Neural crest cell (in vitro differentiated cells): Measurements from ENCODE around the gene PRR35. TPM values are rescaled to one million over a fixed set of nuclear protein-coding genes. Genes with fewer than 3 reads are reported as not detected.

Experiments used
- DNase-seq: peaks from one replicate; pipeline ENCODE4 v3.0.0; 2021; ENCODE audit warnings: low read depth, mixed read lengths, low spot score
- H3K27ac Mint-ChIP-seq: one replicate; pipeline ENCODE4 v1.8.0; 2021; ENCODE audit warnings: mild to moderate bottlenecking, mixed read lengths; ENCODE audit not compliant: unreplicated experiment
- H3K27me3 Mint-ChIP-seq: 2 replicates; pipeline ENCODE4 v1.8.0; 2021; ENCODE audit warnings: low read depth, mild to moderate bottlenecking, mixed read lengths
- H3K36me3 Mint-ChIP-seq: 2 replicates; pipeline ENCODE4 v1.8.0; 2021; ENCODE audit warnings: low read depth, mild to moderate bottlenecking, mixed read lengths
- H3K4me1 Mint-ChIP-seq: 2 replicates; pipeline ENCODE4 v1.8.0; 2021; ENCODE audit warnings: mixed read lengths
- H3K4me3 Mint-ChIP-seq: one replicate; pipeline ENCODE4 v1.8.0; 2021; ENCODE audit warnings: mild to moderate bottlenecking, mixed read lengths
- H3K9me3 Mint-ChIP-seq: 2 replicates; pipeline ENCODE4 v1.8.0; 2021; ENCODE audit warnings: mixed read lengths
- CTCF ChIP-seq: fragments of 200-600 bp; sonication (generic); conservative IDR thresholded peaks from 2 replicates; pipeline ENCODE4 v1.5.0; 2021; ENCODE audit warnings: antibody characterized with exemption, mild to moderate bottlenecking
- total RNA-seq: library from RNA; stranded (reverse); gene quantifications from 2 replicates; pipeline ENCODE4 v1.2.1, GENCODE V29; 2021

PRR35 gene
- total RNA-seq, 1 donor from 2014 or later, result not detected

DNA sequence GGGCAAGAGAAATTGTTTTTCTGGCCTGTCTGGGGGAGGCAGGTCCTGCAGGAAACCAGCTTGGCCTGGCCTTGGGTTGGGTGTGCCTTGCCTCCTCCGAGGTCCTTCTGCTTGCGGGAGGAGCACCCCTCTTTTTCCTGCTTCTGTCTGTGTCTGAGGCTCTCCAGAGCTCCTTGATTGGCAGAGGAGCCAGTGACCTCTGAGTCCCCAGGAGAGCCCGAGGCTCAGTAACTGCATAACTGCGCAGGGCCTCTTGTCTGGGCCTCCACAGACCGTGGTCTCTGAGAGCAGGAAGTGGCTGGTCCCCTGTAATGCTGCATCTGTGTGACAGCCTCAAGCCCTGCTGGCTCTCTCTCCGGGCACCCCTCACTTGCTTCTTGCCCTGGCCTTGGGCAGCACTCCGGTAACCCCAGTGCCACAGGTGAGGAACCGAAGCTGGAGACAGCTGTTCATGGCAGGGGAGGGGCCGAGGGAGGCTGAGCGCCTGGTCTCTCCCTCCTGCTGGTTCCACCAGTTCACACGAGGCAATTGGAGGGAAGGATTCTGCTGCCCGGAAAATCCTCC, 31.1 kb upstream of the PRR35 start:
- Mint-ChIP-seq H3K4me3 (peak overlapping the region; percentile 92), H3K4me1 (peaks cover 26% of the 10 kb centered on the region), H3K36me3 (peaks cover 3% of the 10 kb centered on the region), H3K27ac (no peak overlapping the region), H3K9me3 (no peaks in the 10 kb centered on the region), H3K27me3 (peaks cover 4% of the 10 kb centered on the region)
- no peak for DNase-seq
- no peak for TF ChIP-seq CTCF

GRCh38 chr16:530111-530817, 29.9 kb upstream of the PRR35 start:
- TF ChIP-seq CTCF, result no peak
- Mint-ChIP-seq H3K9me3 (no peaks in the 10 kb centered on the region), H3K27me3 (peaks cover 4% of the 10 kb centered on the region), H3K27ac (peak overlapping the region; percentile 27), H3K4me1 (peaks cover 25% of the 10 kb centered on the region), H3K36me3 (peaks cover 3% of the 10 kb centered on the region), H3K4me3 (peak overlapping the region; percentile 92)
- no peak for DNase-seq

GRCh38 chr16:531494-532125, 28.6 kb upstream of the PRR35 start:
- H3K36me3 Mint-ChIP-seq, result no peaks in the 10 kb centered on the region
- TF ChIP-seq CTCF, result no peak
- peaks cover 1% of the 10 kb centered on the region for H3K27me3 Mint-ChIP-seq
- no peak for DNase-seq
- no peaks in the 10 kb centered on the region for H3K9me3 Mint-ChIP-seq
- no peak overlapping the region for H3K27ac Mint-ChIP-seq
- no peak overlapping the region for H3K4me3 Mint-ChIP-seq
- peaks cover 14% of the 10 kb centered on the region for H3K4me1 Mint-ChIP-seq

DNA sequence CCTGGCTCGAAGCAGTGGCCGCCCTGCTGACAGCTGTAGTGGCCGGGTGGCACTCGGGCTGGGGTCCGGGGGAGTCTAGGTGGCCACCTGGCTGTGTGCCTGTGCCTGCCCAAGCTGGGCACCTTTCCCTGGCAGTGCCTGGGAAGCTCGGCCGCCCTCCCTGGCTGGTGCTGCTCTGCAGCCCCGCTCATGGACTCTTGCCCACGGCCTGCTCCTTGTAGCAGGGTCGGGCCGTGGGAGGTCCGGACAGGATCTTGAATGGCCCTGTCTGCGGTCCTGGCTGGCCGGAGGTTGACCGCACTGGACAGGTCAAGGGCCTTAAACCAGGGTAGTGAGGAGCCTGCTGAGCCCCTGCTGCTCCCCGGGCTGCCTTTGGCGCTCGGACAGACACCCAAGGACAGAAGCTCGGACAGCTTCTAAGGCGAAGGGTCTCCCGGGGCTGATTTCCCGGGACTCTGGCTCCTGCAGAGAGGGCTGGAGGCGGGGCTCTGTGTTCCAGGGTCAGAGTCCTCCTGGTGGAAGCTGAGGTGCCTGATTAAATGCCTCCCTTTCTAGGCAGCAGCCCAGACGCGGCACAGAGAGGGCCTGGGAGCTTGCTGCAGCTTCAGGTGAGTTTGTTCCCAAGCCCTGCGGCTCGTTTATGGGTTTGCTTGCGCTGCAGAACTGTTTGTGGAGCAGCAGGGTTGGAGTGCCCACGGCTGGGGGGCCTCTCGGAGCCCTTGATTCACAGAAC, 26.6 kb upstream of the PRR35 start:
- TF ChIP-seq CTCF, result no peak
- peaks cover 10% of the 10 kb centered on the region for H3K4me1 Mint-ChIP-seq
- no peaks in the 10 kb centered on the region for H3K27me3 Mint-ChIP-seq
- DNase-seq, result no peak
- no peak overlapping the region for H3K4me3 Mint-ChIP-seq
- no peaks in the 10 kb centered on the region for H3K9me3 Mint-ChIP-seq
- no peak overlapping the region for H3K27ac Mint-ChIP-seq
- H3K36me3 Mint-ChIP-seq, result no peaks in the 10 kb centered on the region

- no peaks in the 10 kb centered on the region for H3K9me3 Mint-ChIP-seq
- no peaks in the 10 kb centered on the region for H3K27me3 Mint-ChIP-seq
- H3K4me3 Mint-ChIP-seq, result no peak overlapping the region
- peaks cover 5% of the 10 kb centered on the region for H3K4me1 Mint-ChIP-seq
- no peak for DNase-seq
- TF ChIP-seq CTCF, result no peak
- no peak overlapping the region for H3K27ac Mint-ChIP-seq
- no peaks in the 10 kb centered on the region for H3K36me3 Mint-ChIP-seq
These were observed 26.1 kb upstream of the PRR35 start for GRCh38 chr16:534135-534534.
